HEK293 (cell line): ENCODE data around the gene KCND2.

ENCODE experiments used
- KLF10 ChIP-seq: fragments of 450-650 bp; IDR thresholded peaks from 2 replicates; pipeline ENCODE4 v1.5.1; 2018; ENCODE audit warnings: missing biosample characterization, mild to moderate bottlenecking, missing genetic modification characterization
- KLF9 ChIP-seq: fragments of 450-650 bp; formaldehyde crosslinking; IDR thresholded peaks from 2 replicates; pipeline ENCODE4 v1.5.1; 2016; ENCODE audit warnings: missing biosample characterization, missing genetic modification characterization, low read depth
- ZBTB21 ChIP-seq: fragments of 450-650 bp; formaldehyde crosslinking; IDR thresholded peaks from 2 replicates; pipeline ENCODE4 v1.5.1; 2017; ENCODE audit warnings: missing biosample characterization, missing genetic modification characterization
- ZFHX2 ChIP-seq: fragments of 450-650 bp; formaldehyde crosslinking; conservative IDR thresholded peaks from 2 replicates; pipeline ENCODE4 v1.5.1; 2016; ENCODE audit warnings: missing biosample characterization, missing genetic modification characterization
- ZNF146 ChIP-seq: fragments of 450-650 bp; formaldehyde crosslinking; IDR thresholded peaks from 2 replicates; pipeline ENCODE4 v1.5.1; 2016; ENCODE audit warnings: missing biosample characterization, missing genetic modification characterization
- ZNF202 ChIP-seq: fragments of 450-650 bp; formaldehyde crosslinking; IDR thresholded peaks from 2 replicates; pipeline ENCODE4 v1.5.1; 2016; ENCODE audit warnings: missing biosample characterization, missing genetic modification characterization, borderline replicate concordance
- ZNF214 ChIP-seq: fragments of 450-650 bp; formaldehyde crosslinking; IDR thresholded peaks from 2 replicates; pipeline ENCODE4 v1.5.1; 2017; ENCODE audit warnings: missing biosample characterization, mild to moderate bottlenecking, missing genetic modification characterization, borderline replicate concordance
- ZNF274 ChIP-seq, 2 experiments: fragments of 200-500 bp in 1 of 2; fragments of 450-650 bp in 1 of 2; sonication (Bioruptor generic) in 1 of 2; formaldehyde crosslinking in 1 of 2; IDR thresholded peaks; 2 replicates each; pipeline versions ENCODE4 v1.5.1 to v1.6.1; 2014 to 2016; ENCODE audit warnings: borderline replicate concordance in 1 of 2, inconsistent platforms in 1 of 2, low read length in 1 of 2, missing biosample characterization in 1 of 2, missing genetic modification characterization in 1 of 2
- ZNF449 ChIP-seq: fragments of 450-650 bp; formaldehyde crosslinking; IDR thresholded peaks from 2 replicates; pipeline ENCODE4 v1.5.1; 2017; ENCODE audit warnings: missing biosample characterization, mild to moderate bottlenecking, missing genetic modification characterization, moderate library complexity
- ZNF514 ChIP-seq: fragments of 450-650 bp; formaldehyde crosslinking; IDR thresholded peaks from 2 replicates; pipeline ENCODE4 v1.5.1; 2016; ENCODE audit warnings: missing biosample characterization, missing genetic modification characterization
- ZNF639 ChIP-seq: fragments of 450-650 bp; formaldehyde crosslinking; IDR thresholded peaks from 2 replicates; pipeline ENCODE4 v1.5.1; 2016; ENCODE audit warnings: missing biosample characterization, missing genetic modification characterization
- ZSCAN18 ChIP-seq: fragments of 450-650 bp; formaldehyde crosslinking; IDR thresholded peaks from 2 replicates; pipeline ENCODE4 v1.5.1; 2016; ENCODE audit warnings: missing biosample characterization, missing genetic modification characterization
- TF ChIP-seq, protein P1 (sequence below): fragments of 450-650 bp; formaldehyde crosslinking; IDR thresholded peaks from 2 replicates; pipeline ENCODE4 v1.5.1; 2016; ENCODE audit warnings: missing biosample characterization, missing genetic modification characterization
- TF ChIP-seq, protein P2 (sequence below): fragments of 450-650 bp; formaldehyde crosslinking; conservative IDR thresholded peaks from 2 replicates; pipeline ENCODE4 v1.5.1; 2016; ENCODE audit warnings: low read depth, missing biosample characterization, missing genetic modification characterization

DNA sequence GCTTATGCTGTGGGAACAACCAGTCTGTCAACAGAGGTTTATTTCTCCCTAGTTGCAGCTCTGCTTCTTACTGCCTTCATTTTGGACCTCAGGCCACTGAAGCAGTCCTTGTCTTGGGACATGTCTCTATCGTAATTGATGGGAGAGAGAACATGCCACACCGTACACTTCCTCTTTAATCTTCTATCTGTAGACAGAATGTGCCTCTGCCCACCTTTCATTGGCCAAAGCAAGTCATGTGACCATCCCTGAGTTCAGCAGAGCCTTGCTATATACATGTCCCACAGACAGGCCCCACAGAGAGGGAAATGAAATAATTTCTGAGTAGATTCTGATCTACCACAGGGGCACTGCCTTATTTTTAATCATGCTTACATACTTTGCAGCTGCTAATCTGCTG is 98.0 kb downstream of the KCND2 start:
- TF ChIP-seq ZNF202 (tag by site-specific recombination), result no peak
- no peak for TF ChIP-seq ZNF514 (tag by site-specific recombination)
- TF ChIP-seq ZNF146 (tag by site-specific recombination), result no peak
- TF ChIP-seq, protein P1, sequence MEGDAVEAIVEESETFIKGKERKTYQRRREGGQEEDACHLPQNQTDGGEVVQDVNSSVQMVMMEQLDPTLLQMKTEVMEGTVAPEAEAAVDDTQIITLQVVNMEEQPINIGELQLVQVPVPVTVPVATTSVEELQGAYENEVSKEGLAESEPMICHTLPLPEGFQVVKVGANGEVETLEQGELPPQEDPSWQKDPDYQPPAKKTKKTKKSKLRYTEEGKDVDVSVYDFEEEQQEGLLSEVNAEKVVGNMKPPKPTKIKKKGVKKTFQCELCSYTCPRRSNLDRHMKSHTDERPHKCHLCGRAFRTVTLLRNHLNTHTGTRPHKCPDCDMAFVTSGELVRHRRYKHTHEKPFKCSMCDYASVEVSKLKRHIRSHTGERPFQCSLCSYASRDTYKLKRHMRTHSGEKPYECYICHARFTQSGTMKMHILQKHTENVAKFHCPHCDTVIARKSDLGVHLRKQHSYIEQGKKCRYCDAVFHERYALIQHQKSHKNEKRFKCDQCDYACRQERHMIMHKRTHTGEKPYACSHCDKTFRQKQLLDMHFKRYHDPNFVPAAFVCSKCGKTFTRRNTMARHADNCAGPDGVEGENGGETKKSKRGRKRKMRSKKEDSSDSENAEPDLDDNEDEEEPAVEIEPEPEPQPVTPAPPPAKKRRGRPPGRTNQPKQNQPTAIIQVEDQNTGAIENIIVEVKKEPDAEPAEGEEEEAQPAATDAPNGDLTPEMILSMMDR (tag by site-specific recombination), result no peak
- no peak for TF ChIP-seq ZFHX2
- no peak for TF ChIP-seq ZBTB21 (tag by site-specific recombination)
- TF ChIP-seq ZSCAN18 (tag by site-specific recombination), result no peak
- TF ChIP-seq ZNF449 (tag by site-specific recombination), result no peak
- TF ChIP-seq, protein P2, sequence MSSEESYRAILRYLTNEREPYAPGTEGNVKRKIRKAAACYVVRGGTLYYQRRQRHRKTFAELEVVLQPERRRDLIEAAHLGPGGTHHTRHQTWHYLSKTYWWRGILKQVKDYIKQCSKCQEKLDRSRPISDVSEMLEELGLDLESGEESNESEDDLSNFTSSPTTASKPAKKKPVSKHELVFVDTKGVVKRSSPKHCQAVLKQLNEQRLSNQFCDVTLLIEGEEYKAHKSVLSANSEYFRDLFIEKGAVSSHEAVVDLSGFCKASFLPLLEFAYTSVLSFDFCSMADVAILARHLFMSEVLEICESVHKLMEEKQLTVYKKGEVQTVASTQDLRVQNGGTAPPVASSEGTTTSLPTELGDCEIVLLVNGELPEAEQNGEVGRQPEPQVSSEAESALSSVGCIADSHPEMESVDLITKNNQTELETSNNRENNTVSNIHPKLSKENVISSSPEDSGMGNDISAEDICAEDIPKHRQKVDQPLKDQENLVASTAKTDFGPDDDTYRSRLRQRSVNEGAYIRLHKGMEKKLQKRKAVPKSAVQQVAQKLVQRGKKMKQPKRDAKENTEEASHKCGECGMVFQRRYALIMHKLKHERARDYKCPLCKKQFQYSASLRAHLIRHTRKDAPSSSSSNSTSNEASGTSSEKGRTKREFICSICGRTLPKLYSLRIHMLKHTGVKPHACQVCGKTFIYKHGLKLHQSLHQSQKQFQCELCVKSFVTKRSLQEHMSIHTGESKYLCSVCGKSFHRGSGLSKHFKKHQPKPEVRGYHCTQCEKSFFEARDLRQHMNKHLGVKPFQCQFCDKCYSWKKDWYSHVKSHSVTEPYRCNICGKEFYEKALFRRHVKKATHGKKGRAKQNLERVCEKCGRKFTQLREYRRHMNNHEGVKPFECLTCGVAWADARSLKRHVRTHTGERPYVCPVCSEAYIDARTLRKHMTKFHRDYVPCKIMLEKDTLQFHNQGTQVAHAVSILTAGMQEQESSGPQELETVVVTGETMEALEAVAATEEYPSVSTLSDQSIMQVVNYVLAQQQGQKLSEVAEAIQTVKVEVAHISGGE (tag by site-specific recombination), result no peak
- no peak for TF ChIP-seq KLF9 (tag by site-specific recombination)
- TF ChIP-seq ZNF639, result no peak
- no peak for TF ChIP-seq ZNF274 (IDR thresholded peaks at IDR 0.05; ENCODE audit: low read length)
- TF ChIP-seq ZNF274 (tag by site-specific recombination; IDR thresholded peaks at IDR 0.05; ENCODE audit: borderline replicate concordance), result no peak
- TF ChIP-seq ZNF214 (tag by site-specific recombination), result no peak
- TF ChIP-seq KLF10, result no peak
